Measurements from ENCODE around the gene USP31. TPM values are rescaled to one million over a fixed set of nuclear protein-coding genes. Genes with fewer than 3 reads are reported as not detected.

USP31 gene
- polyA plus RNA-seq, 1 donor = 4.5 TPM

GRCh38 chr16:23052221-23052620 is 97.0 kb downstream of the USP31 start:
- WGBS (ENCODE audit: insufficient coverage, low lambda C conversion rate) = 60% methylated on average over 2 of the region's 13 CpGs
- no peak overlapping the region for H3K27ac ChIP-seq (ENCODE audit: low read length)
- no peaks in the 10 kb centered on the region for H3K36me3 ChIP-seq (ENCODE audit: control insufficient read depth, insufficient read depth, low read length)
- H3K27me3 ChIP-seq (ENCODE audit: control insufficient read depth, insufficient read depth, low read length) = peaks cover 6% of the 10 kb centered on the region
- no peaks in the 10 kb centered on the region for H3K9me3 ChIP-seq (ENCODE audit: control insufficient read depth, low read depth, low read length)
- no peaks in the 10 kb centered on the region for H3K4me1 ChIP-seq (ENCODE audit: control insufficient read depth, insufficient read depth, low read length)
- H3K4me3 ChIP-seq (ENCODE audit: low read length) = no peak overlapping the region
- no peak for DNase-seq

GRCh38 chr16:23051587-23051986 is 97.7 kb downstream of the USP31 start:
- no peaks in the 10 kb centered on the region for H3K36me3 ChIP-seq (ENCODE audit: control insufficient read depth, insufficient read depth, low read length)
- peaks cover 6% of the 10 kb centered on the region for H3K27me3 ChIP-seq (ENCODE audit: control insufficient read depth, insufficient read depth, low read length)
- no peak for DNase-seq
- no peaks in the 10 kb centered on the region for H3K4me1 ChIP-seq (ENCODE audit: control insufficient read depth, insufficient read depth, low read length)
- no peak overlapping the region for H3K27ac ChIP-seq (ENCODE audit: low read length)
- H3K9me3 ChIP-seq (ENCODE audit: control insufficient read depth, low read depth, low read length) = no peaks in the 10 kb centered on the region
- 80% methylated on average over 1 of the region's 8 CpGs for WGBS (ENCODE audit: insufficient coverage, low lambda C conversion rate)
- H3K4me3 ChIP-seq (ENCODE audit: low read length) = no peak overlapping the region

DNA sequence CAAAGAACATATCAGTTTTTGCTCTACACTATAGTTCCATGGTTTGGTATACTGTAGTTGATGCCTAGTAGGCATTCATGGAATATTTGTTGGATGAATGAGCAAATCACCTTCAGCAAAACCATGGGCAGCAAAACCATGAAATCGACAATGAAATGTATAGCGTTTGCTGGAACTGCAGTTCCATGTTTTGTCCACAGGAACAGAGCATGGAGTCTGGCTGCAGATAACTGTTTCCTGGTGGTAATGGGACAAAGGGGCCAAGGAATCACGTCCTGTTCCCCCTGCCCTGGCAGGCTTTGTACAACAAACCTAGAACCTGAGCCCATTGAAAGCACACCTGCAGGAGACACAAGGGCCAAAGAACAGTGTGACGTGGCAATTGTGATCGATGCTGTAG is 101.1 kb downstream of the USP31 start:
- no peaks in the 10 kb centered on the region for H3K9me3 ChIP-seq (ENCODE audit: control insufficient read depth, low read depth, low read length)
- no peak for DNase-seq
- no peak overlapping the region for H3K4me3 ChIP-seq (ENCODE audit: low read length)
- no CpG with 5 or more reads among the region's 5 CpGs for WGBS (ENCODE audit: insufficient coverage, low lambda C conversion rate)
- no peaks in the 10 kb centered on the region for H3K4me1 ChIP-seq (ENCODE audit: control insufficient read depth, insufficient read depth, low read length)
- H3K27me3 ChIP-seq (ENCODE audit: control insufficient read depth, insufficient read depth, low read length) = no peaks in the 10 kb centered on the region
- no peaks in the 10 kb centered on the region for H3K36me3 ChIP-seq (ENCODE audit: control insufficient read depth, insufficient read depth, low read length)
- no peak overlapping the region for H3K27ac ChIP-seq (ENCODE audit: low read length)

GRCh38 chr16:23045025-23045424 is 104.2 kb downstream of the USP31 start:
- WGBS (ENCODE audit: insufficient coverage, low lambda C conversion rate) = 88% methylated on average over 1 of the region's 1 CpG
- no peaks in the 10 kb centered on the region for H3K9me3 ChIP-seq (ENCODE audit: control insufficient read depth, low read depth, low read length)
- DNase-seq = no peak

GRCh38 chr16:23040246-23040645 is 109.0 kb downstream of the USP31 start:
- Histone ChIP-seq H3K9me3 (ENCODE audit: control insufficient read depth, low read depth, low read length) (no peaks in the 10 kb centered on the region), H3K4me1 (ENCODE audit: control insufficient read depth, insufficient read depth, low read length) (no peaks in the 10 kb centered on the region), H3K27ac (ENCODE audit: low read length) (no peak overlapping the region), H3K36me3 (ENCODE audit: control insufficient read depth, insufficient read depth, low read length) (no peaks in the 10 kb centered on the region), H3K27me3 (ENCODE audit: control insufficient read depth, insufficient read depth, low read length) (no peaks in the 10 kb centered on the region), H3K4me3 (ENCODE audit: low read length) (no peak overlapping the region)
- WGBS (ENCODE audit: insufficient coverage, low lambda C conversion rate) = no CpG with 5 or more reads among the region's 4 CpGs
- DNase-seq = no peak

More at GRCh38 chr16:23045025-23045424, 104.2 kb downstream of the USP31 start:
- no peaks in the 10 kb centered on the region for H3K27me3 ChIP-seq (ENCODE audit: control insufficient read depth, insufficient read depth, low read length)
- no peaks in the 10 kb centered on the region for H3K36me3 ChIP-seq (ENCODE audit: control insufficient read depth, insufficient read depth, low read length)
- no peak overlapping the region for H3K4me3 ChIP-seq (ENCODE audit: low read length)
- H3K27ac ChIP-seq (ENCODE audit: low read length) = no peak overlapping the region
- no peaks in the 10 kb centered on the region for H3K4me1 ChIP-seq (ENCODE audit: control insufficient read depth, insufficient read depth, low read length)

DNA sequence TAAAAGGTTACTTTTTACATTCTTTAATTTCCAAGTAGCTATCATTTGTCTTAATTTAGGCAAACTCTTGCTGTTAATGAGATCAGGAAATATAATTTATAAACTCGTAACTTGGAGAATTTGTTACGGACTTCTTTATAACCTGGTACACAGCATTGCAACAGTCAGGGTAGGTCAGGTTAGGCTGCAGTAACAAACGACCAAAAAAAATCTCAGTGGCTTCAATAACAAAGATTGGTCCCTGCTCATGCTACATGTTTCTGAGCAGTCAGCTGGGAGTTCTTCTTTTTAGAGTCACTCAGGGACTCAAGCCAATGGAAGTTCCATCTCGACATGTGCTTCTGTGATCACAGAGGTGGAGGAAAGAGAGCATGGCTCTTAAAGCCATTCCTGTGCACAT is 110.1 kb downstream of the USP31 start:
- Histone ChIP-seq H3K27ac (ENCODE audit: low read length) (no peak overlapping the region), H3K4me3 (ENCODE audit: low read length) (no peak overlapping the region), H3K27me3 (ENCODE audit: control insufficient read depth, insufficient read depth, low read length) (no peaks in the 10 kb centered on the region), H3K36me3 (ENCODE audit: control insufficient read depth, insufficient read depth, low read length) (no peaks in the 10 kb centered on the region), H3K9me3 (ENCODE audit: control insufficient read depth, low read depth, low read length) (no peaks in the 10 kb centered on the region), H3K4me1 (ENCODE audit: control insufficient read depth, insufficient read depth, low read length) (no peaks in the 10 kb centered on the region)
- no peak for DNase-seq
- no CpG with 5 or more reads among the region's 4 CpGs for WGBS (ENCODE audit: insufficient coverage, low lambda C conversion rate)

DNA sequence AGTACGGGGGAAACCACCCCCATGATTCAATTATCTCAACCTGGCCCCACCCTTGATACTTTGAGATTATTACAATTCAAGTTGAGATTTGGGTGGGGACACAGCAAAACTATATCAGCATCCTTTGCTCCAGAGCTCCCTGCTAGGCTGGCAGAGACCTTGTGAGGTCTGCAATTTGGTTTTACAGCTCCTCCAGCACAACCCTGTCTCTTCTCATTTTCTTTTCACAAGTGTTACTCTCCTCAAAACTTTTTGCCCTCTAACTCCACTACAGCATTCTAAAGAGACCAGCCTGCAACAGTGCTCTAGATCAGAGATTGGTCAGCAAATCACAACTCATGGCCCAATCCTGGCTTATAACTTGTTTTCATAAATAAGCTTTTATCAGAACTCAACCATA is 114.0 kb downstream of the USP31 start:
- Histone ChIP-seq H3K9me3 (ENCODE audit: control insufficient read depth, low read depth, low read length) (no peaks in the 10 kb centered on the region), H3K27me3 (ENCODE audit: control insufficient read depth, insufficient read depth, low read length) (no peaks in the 10 kb centered on the region), H3K36me3 (ENCODE audit: control insufficient read depth, insufficient read depth, low read length) (no peaks in the 10 kb centered on the region), H3K4me1 (ENCODE audit: control insufficient read depth, insufficient read depth, low read length) (no peaks in the 10 kb centered on the region), H3K27ac (ENCODE audit: low read length) (no peak overlapping the region), H3K4me3 (ENCODE audit: low read length) (no peak overlapping the region)
- WGBS (ENCODE audit: insufficient coverage, low lambda C conversion rate) = no CpG with 5 or more reads among the region's 1 CpG
- no peak for DNase-seq

DNA sequence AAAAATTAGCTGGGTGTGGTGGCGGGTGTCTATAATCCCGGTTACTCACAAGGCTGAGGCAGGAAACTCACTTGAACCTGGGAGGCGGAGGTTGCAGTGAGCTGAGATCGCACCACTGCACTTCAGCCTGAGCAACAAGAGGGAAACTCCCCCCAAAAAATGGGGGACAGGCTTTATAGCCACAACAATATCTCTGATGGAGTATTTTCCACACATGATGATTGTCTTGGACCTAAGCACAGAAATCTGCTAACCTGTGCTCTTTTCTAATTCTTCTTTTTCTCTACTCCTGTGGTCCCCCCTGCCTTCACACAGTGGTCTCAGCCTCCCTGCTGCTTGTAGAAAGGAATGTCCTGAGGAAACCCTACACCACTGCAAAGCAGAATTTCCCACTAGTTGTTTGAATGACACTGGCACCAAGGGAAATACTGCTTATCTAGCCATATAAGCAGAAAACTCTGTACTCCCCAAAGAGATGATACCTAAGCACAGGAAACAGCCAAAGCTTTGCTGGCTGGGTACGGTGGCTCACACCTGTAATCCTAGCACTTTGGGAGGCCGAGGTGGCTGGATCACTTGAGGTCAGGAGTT is 117.6 kb downstream of the USP31 start:
- Histone ChIP-seq H3K27ac (ENCODE audit: low read length) (no peak overlapping the region), H3K4me3 (ENCODE audit: low read length) (no peak overlapping the region), H3K9me3 (ENCODE audit: control insufficient read depth, low read depth, low read length) (no peaks in the 10 kb centered on the region), H3K4me1 (ENCODE audit: control insufficient read depth, insufficient read depth, low read length) (no peaks in the 10 kb centered on the region), H3K36me3 (ENCODE audit: control insufficient read depth, insufficient read depth, low read length) (no peaks in the 10 kb centered on the region), H3K27me3 (ENCODE audit: control insufficient read depth, insufficient read depth, low read length) (no peaks in the 10 kb centered on the region)
- DNase-seq = no peak
- 50% methylated on average over 2 of the region's 6 CpGs for WGBS (ENCODE audit: insufficient coverage, low lambda C conversion rate)

- no peaks in the 10 kb centered on the region for H3K4me1 ChIP-seq (ENCODE audit: control insufficient read depth, insufficient read depth, low read length)
- no peaks in the 10 kb centered on the region for H3K36me3 ChIP-seq (ENCODE audit: control insufficient read depth, insufficient read depth, low read length)
- no peak overlapping the region for H3K27ac ChIP-seq (ENCODE audit: low read length)
- no peaks in the 10 kb centered on the region for H3K9me3 ChIP-seq (ENCODE audit: control insufficient read depth, low read depth, low read length)
- no peak for DNase-seq
- H3K4me3 ChIP-seq (ENCODE audit: low read length) = no peak overlapping the region
- no peaks in the 10 kb centered on the region for H3K27me3 ChIP-seq (ENCODE audit: control insufficient read depth, insufficient read depth, low read length)
- WGBS (ENCODE audit: insufficient coverage, low lambda C conversion rate) = no CpG with 5 or more reads among the region's 6 CpGs
Observed at GRCh38 chr16:23029733-23030420, 119.4 kb downstream of the USP31 start.

GRCh38 chr16:23027386-23027785 is 121.9 kb downstream of the USP31 start:
- Histone ChIP-seq H3K9me3 (ENCODE audit: control insufficient read depth, low read depth, low read length) (no peaks in the 10 kb centered on the region), H3K27me3 (ENCODE audit: control insufficient read depth, insufficient read depth, low read length) (no peaks in the 10 kb centered on the region), H3K4me3 (ENCODE audit: low read length) (no peak overlapping the region), H3K27ac (ENCODE audit: low read length) (no peak overlapping the region), H3K36me3 (ENCODE audit: control insufficient read depth, insufficient read depth, low read length) (no peaks in the 10 kb centered on the region), H3K4me1 (ENCODE audit: control insufficient read depth, insufficient read depth, low read length) (no peaks in the 10 kb centered on the region)
- DNase-seq = no peak
- WGBS (ENCODE audit: insufficient coverage, low lambda C conversion rate) = no CpG with 5 or more reads among the region's 1 CpG

All from large intestine (tissue), 3 donors.